ENCODE measurements around the gene AKAP11.

GRCh38 chr13:42260903-42261654 is 10.9 kb upstream of the AKAP11 start:
- TF ChIP-seq CTCF (IDR thresholded peaks at IDR 0.05) (no peak), POLR2A (IDR thresholded peaks at IDR 0.05) (no peak), EP300 (IDR thresholded peaks at IDR 0.05) (no peak)
